KMS-11 (cell line): ENCODE measurements around the gene KMT2B.

Source experiments
- H2AFZ ChIP-seq: fragments of 200-600 bp; sonication (generic); 2 replicates; pipeline ENCODE4 v1.6.1; 2016; ENCODE audit warnings: antibody characterized with exemption, mixed run types, low read depth
- H3K27ac ChIP-seq: fragments of 200-600 bp; sonication (generic); 2 replicates; pipeline ENCODE4 v1.6.1; 2016; ENCODE audit warnings: mild to moderate bottlenecking, mixed run types
- H3K27me3 ChIP-seq: fragments of 200-600 bp; sonication (generic); 2 replicates; pipeline ENCODE4 v1.6.1; 2017; ENCODE audit warnings: mild to moderate bottlenecking, low read depth, mixed run types, moderate library complexity; ENCODE audit not compliant: insufficient read depth
- H3K36me3 ChIP-seq: fragments of 200-600 bp; sonication (generic); 2 replicates; pipeline ENCODE4 v1.6.1; 2017; ENCODE audit warnings: mild to moderate bottlenecking, mixed run types; ENCODE audit not compliant: insufficient read depth
- H3K4me1 ChIP-seq: fragments of 200-600 bp; sonication (generic); 2 replicates; pipeline ENCODE4 v1.6.1; 2016; ENCODE audit warnings: mild to moderate bottlenecking, low read depth, mixed run types; ENCODE audit not compliant: poor library complexity, severe bottlenecking
- H3K4me2 ChIP-seq: fragments of 200-600 bp; sonication (generic); 2 replicates; pipeline ENCODE4 v1.7.0; 2016; ENCODE audit warnings: mild to moderate bottlenecking, mixed run types
- H3K4me3 ChIP-seq: fragments of 200-600 bp; sonication (generic); IDR thresholded peaks from 2 replicates; pipeline ENCODE4 v1.6.1; 2017; ENCODE audit warnings: low read depth, low read length, mixed read lengths; ENCODE audit not compliant: insufficient read depth
- H3K79me2 ChIP-seq: fragments of 200-600 bp; sonication (generic); 2 replicates; pipeline ENCODE4 v1.6.1; 2016; ENCODE audit warnings: low read depth, mixed run types; ENCODE audit not compliant: insufficient read depth
- H3K9ac ChIP-seq: fragments of 200-600 bp; sonication (generic); 2 replicates; pipeline ENCODE4 v1.6.1; 2016; ENCODE audit warnings: mild to moderate bottlenecking, mixed run types
- H4K20me1 ChIP-seq: fragments of 200-600 bp; sonication (generic); 2 replicates; pipeline ENCODE4 v1.6.1; 2016; ENCODE audit warnings: mild to moderate bottlenecking, mixed run types; ENCODE audit not compliant: insufficient read depth
- CTCF ChIP-seq: fragments of 200-600 bp; sonication (generic); conservative IDR thresholded peaks from 2 replicates; pipeline ENCODE4 v1.6.1; 2017; ENCODE audit warnings: low read depth, mild to moderate bottlenecking, antibody characterized with exemption, low read length, moderate library complexity, mixed read lengths

KMT2B gene

GRCh38 chr19:35774274-35775045, 56.7 kb downstream of the KMT2B start:
- no peak overlapping the region for H3K4me3 ChIP-seq
- no peak for TF ChIP-seq CTCF
- H4K20me1 ChIP-seq = no peaks in the 10 kb centered on the region
- H3K4me2 ChIP-seq = peak overlapping the region; percentile 56; the same call in 1 of the 2 replicates
- H2AFZ ChIP-seq = peak overlapping the region; percentile 28; the same call in 1 of the 2 replicates
- H3K27me3 ChIP-seq = no peaks in the 10 kb centered on the region
- H3K36me3 ChIP-seq = no peaks in the 10 kb centered on the region
- 0 out of 2 replicates have a peak, but pooled peaks cover 8% of the 10 kb centered on the region for H3K79me2 ChIP-seq
- H3K9ac ChIP-seq = no peak overlapping the region
- H3K4me1 ChIP-seq = peaks cover 10% of the 10 kb centered on the region
- no peak overlapping the region for H3K27ac ChIP-seq

DNA sequence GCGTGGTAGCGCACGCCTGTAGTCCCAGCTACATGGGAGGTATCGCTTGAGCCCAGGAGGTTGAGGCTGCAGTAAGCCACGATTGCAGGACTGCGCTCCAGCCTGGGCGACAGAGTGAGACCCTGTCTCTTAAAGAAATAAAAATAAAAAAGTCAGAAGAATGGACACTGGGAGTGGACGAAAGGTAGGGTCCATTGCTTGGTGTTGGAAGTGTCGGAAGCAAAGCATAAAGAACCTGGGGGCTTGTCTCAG, 57.2 kb downstream of the KMT2B start:
- peak overlapping the region; percentile 56; the same call in 1 of the 2 replicates for H3K4me2 ChIP-seq
- H4K20me1 ChIP-seq = no peaks in the 10 kb centered on the region
- peaks cover 10% of the 10 kb centered on the region for H3K4me1 ChIP-seq
- 0 out of 2 replicates have a peak, but pooled peaks cover 8% of the 10 kb centered on the region for H3K79me2 ChIP-seq
- H3K4me3 ChIP-seq = no peak overlapping the region
- peak overlapping the region; percentile 28; the same call in 1 of the 2 replicates for H2AFZ ChIP-seq
- H3K27me3 ChIP-seq = no peaks in the 10 kb centered on the region
- H3K27ac ChIP-seq = no peak overlapping the region
- no peak overlapping the region for H3K9ac ChIP-seq
- no peak for TF ChIP-seq CTCF
- H3K36me3 ChIP-seq = no peaks in the 10 kb centered on the region

DNA sequence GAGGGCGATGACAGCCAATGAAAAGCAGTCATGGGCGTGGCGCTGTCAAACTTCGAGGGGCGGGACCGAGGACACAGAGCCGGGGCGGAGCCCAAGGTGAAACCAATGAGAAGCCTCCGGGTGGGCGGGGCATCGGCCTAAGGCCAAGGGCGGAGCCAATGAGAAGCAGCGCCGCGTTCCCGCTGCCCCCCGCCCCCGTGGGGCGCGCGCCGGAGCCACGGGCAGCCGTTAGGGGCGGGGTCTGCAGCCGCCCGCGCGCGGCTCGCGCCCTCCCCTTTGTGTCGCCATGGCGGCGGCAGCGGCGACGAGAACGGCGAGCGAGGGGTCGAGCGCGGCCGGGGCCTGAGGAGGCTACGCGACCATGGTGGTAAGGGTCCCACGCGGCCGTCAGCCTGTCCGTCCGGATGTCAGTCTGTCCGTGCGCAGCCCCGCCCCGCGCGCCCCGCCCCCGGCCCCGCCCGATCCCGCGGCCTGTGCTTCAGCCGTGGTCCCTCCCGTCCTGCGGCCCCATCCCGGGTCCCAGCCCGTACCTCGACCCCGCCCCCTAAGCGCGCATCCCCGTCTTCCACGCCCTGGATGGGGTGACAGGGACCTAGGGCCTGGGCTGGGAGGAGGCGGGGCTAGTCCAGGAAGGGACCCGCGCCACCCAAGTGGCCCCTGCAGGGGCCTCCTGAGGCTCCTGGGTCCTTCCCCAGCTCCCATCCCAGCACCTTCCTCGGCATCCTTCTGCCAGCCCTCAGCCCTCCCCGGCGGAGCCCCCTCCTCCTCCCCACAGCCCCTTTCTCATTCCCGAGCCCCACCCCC, 57.7 kb downstream of the KMT2B start, which contains the start of gene ARHGAP33:
ARHGAP33 (plus strand) TSS at position 267 of the 804 bp plus-strand sequence; CDS start at position 362, 95 bp downstream.
- H3K36me3 ChIP-seq = no peaks in the 10 kb centered on the region
- H3K4me2 ChIP-seq = peak within 1 kb of the TSS; percentile 74
- no peak within 1 kb of the TSS for H3K27ac ChIP-seq
- H4K20me1 ChIP-seq = no peaks in the 10 kb centered on the region
- H3K4me3 ChIP-seq = no peak within 1 kb of the TSS
- H3K9ac ChIP-seq = no peak within 1 kb of the TSS; the same call in 1 of the 2 replicates
- no peaks in the 10 kb centered on the region for H3K27me3 ChIP-seq
- H3K4me1 ChIP-seq = peaks cover 10% of the 10 kb centered on the region
- TF ChIP-seq CTCF = no peak
- peak within 1 kb of the TSS; percentile 44; the same call in 1 of the 2 replicates for H2AFZ ChIP-seq
- H3K79me2 ChIP-seq = 0 out of 2 replicates have a peak, but pooled peaks cover 8% of the 10 kb centered on the region

DNA sequence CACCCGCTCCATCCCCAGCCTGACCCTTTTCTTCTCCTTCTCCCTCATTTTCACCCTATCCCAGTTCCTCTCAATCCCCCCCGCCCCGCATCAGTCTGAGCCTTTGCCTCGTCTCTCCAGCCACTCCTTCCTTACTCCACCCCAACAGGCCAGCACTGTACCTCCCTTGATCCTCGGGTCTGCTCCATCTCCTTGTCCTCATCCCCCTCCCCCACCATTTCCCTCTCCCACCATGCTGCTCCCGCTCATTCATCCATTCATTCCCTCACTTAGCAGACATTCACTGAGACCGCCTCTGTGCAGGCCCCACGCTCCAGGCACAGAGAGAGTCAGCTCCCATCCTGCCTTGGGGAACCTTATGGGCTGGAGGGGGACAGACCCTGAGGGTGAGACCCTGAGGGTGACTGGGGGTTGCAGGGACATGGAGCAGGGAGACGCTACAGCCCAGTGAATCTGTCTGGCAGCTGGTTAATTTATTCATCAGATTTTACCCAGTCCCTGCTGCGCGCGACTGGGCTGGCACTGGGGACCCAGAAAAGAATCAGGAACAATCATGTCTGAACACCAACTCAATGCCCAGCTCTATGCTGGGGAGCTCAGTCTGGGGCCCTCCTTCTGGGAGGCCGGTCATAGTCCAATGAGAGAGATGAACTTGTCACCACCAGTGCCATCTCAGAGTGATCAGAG, 58.4 kb downstream of the KMT2B start:
- Histone ChIP-seq H4K20me1 (no peaks in the 10 kb centered on the region), H3K4me1 (peaks cover 10% of the 10 kb centered on the region), H3K36me3 (no peaks in the 10 kb centered on the region), H3K79me2 (0 out of 2 replicates have a peak, but pooled peaks cover 8% of the 10 kb centered on the region), H3K4me2 (peak overlapping the region; percentile 74), H2AFZ (peak overlapping the region; percentile 44; the same call in 1 of the 2 replicates), H3K4me3 (no peak overlapping the region), H3K9ac (no peak overlapping the region), H3K27ac (no peak overlapping the region), H3K27me3 (no peaks in the 10 kb centered on the region)
- TF ChIP-seq CTCF = no peak
